Measurements from ENCODE around the gene L3MBTL2. TPM values are rescaled to one million over a fixed set of nuclear protein-coding genes. Genes with fewer than 3 reads are reported as not detected.
A peak's percentile ranks its signal among the peaks of the same experiment; 100 is the strongest.

The L3MBTL2 gene
- total and polyA plus RNA-seq, 9 of the 15 experiments (the other 6 are each of a cell fraction or from before 2014, with no cell fraction given): 10.3 to 23.1 (median 18.6) TPM

GRCh38 chr22:41245917-41246499 is 40.9 kb downstream of the L3MBTL2 start:
- Histone ChIP-seq H4K20me1 (replicated peaks; ENCODE audit: control insufficient read depth, insufficient read depth, low read length) (no peaks in the 10 kb centered on the region), H3K36me3 (ENCODE audit: control insufficient read depth, insufficient read depth, low read length) (peaks cover 49% of the 10 kb centered on the region; the same call in 2 of the 3 replicates), H3K4me2 (ENCODE audit: insufficient read depth, low read length) (no peak overlapping the region), H3K4me1 (replicated peaks in 1 of 2; ENCODE audit: control insufficient read depth in 2 of 2, insufficient read depth in 2 of 2, low read length in 2 of 2) (peaks cover 0 to 10% of the 10 kb centered on the region in 2 experiments; a peak in 2 of 5 replicates), H3K79me2 (ENCODE audit: control insufficient read depth, insufficient read depth, low read length) (no peaks in the 10 kb centered on the region), H3K27ac (ENCODE audit: extremely low read depth, low read depth, low read length) (no peak overlapping the region), H2AFZ (ENCODE audit: low read depth, low read length) (no peak overlapping the region), H3K9me1 (ENCODE audit: control insufficient read depth, insufficient read depth, low read length) (peaks cover 4% of the 10 kb centered on the region), H3K27me3 (ENCODE audit: control insufficient read depth in 2 of 2, insufficient read depth in 2 of 2, low read length in 2 of 2) (no peaks in the 10 kb centered on the region), H3K9ac (ENCODE audit: insufficient read depth in 1 of 2, low read depth in 2 of 2, low read length in 2 of 2) (no peak overlapping the region; a peak in 1 of 4 replicates), H3K9me3 (replicated peaks; ENCODE audit: control insufficient read depth, insufficient read depth, low read depth, low read length) (no peaks in the 10 kb centered on the region), H3K4me3 (no peak overlapping the region)
- 79% methylated on average over 8 of the region's 21 CpGs for WGBS (ENCODE audit: insufficient coverage, low coverage, missing lambda C conversion rate)
- FAIRE-seq (no peak), ATAC-seq (peak; percentile 67), DNase-seq (ENCODE audit: extremely low read depth in 1 of 4, low spot score in 3 of 4) (peak in 2 of 4 experiments; percentile 26 to 37)
- intact Hi-C loops (cut with micrococcal nuclease): no loop called here
- TSS peak; percentile 55 for BruUV-seq (replicated peaks)
- ChIA-PET CTCF (ENCODE audit: low intra/inter-chr PET ratio) (no interaction called here), POLR2A (no interaction called here)
- TF ChIP-seq ZBTB33 (CRISPR knock-in tag; IDR thresholded peaks at IDR 0.05): peak; percentile 95
- no peak for TF ChIP-seq PCBP2 (IDR thresholded peaks at IDR 0.05; ENCODE audit: low read depth, low read length, poor library complexity, severe bottlenecking)
- TF ChIP-seq CREM (IDR thresholded peaks at IDR 0.05; ENCODE audit: low read depth): no peak
- TF ChIP-seq PCBP1 (IDR thresholded peaks at IDR 0.05; ENCODE audit: low read depth, low read length, poor library complexity, severe bottlenecking): no peak
- TF ChIP-seq ZBTB26 (CRISPR knock-in tag; IDR thresholded peaks at IDR 0.05): no peak
- TF ChIP-seq GMEB1 (CRISPR knock-in tag; IDR thresholded peaks at IDR 0.05): no peak
- TF ChIP-seq HMBOX1 (IDR thresholded peaks at IDR 0.05): no peak
- peak in 2 of 3 experiments; percentile 13 to 24; a peak in 2 of 6 replicates for TF ChIP-seq CTCF (IDR thresholded peaks at IDR 0.05 in 2 of 3, conservative IDR thresholded peaks at IDR 0.05 in 1 of 3; ENCODE audit: insufficient read depth in 2 of 3, low read depth in 1 of 3, low read length in 3 of 3)
- TF ChIP-seq SRF (CRISPR knock-in tag; IDR thresholded peaks at IDR 0.05): no peak
- no peak for TF ChIP-seq CSDE1 (IDR thresholded peaks at IDR 0.05)
- in situ Hi-C loops (cut with MboI): no loop called here

Measured in K562 (cell line).